OCI-LY7 (cell line): ENCODE results near the gene DDA1. TPM values are rescaled to one million over a fixed set of nuclear protein-coding genes. Genes with fewer than 3 reads are reported as not detected.

ENCODE experiments used
- BruUV-seq: library from RNA; stranded (reverse); fragments of 400-500 nt; replicated peaks from 2 replicates; lab custom pipeline; 2021; lab: Mats Ljungman, UMichigan
- CTCF ChIA-PET: fragments of 300-600 bp; sonication (Branson Sonifier 250); formaldehyde crosslinking; loops from one replicate; lab custom pipeline; 2022; ENCODE audit warnings: antibody characterized with exemption; ENCODE audit not compliant: unreplicated experiment; lab: Charles Lee
- POLR2A ChIA-PET: fragments of 300-600 bp; sonication (Branson Sonifier 250); formaldehyde crosslinking; loops from one replicate; lab custom pipeline; 2022; ENCODE audit warnings: antibody characterized with exemption; lab: Charles Lee
- DNase-seq: peaks from one replicate; pipeline ENCODE4 v3.0.0-alpha.2; 2015; ENCODE audit warnings: low spot score
- H2AFZ ChIP-seq: fragments of 200-600 bp; sonication (generic), shearing (Covaris generic); 2 replicates; pipeline ENCODE4 v1.6.1; 2014; ENCODE audit warnings: mild to moderate bottlenecking, antibody characterized with exemption, low read length, moderate library complexity
- H3K27ac ChIP-seq: fragments of 200-600 bp; sonication (generic); 2 replicates; pipeline ENCODE4 v1.5.1; 2014; ENCODE audit warnings: mixed run types, low read depth, mild to moderate bottlenecking, moderate library complexity, low read length, inconsistent platforms; ENCODE audit not compliant: poor library complexity, severe bottlenecking
- H3K36me3 ChIP-seq: fragments of 200-600 bp; sonication (generic); 2 replicates; pipeline ENCODE4 v1.6.1; 2014; ENCODE audit warnings: mild to moderate bottlenecking, antibody characterized with exemption, low read length, moderate library complexity, mixed read lengths; ENCODE audit not compliant: insufficient read depth
- H3K4me1 ChIP-seq: fragments of 200-600 bp; sonication (generic); 2 replicates; pipeline ENCODE4 v1.5.1; 2014; ENCODE audit warnings: mild to moderate bottlenecking, low read length; ENCODE audit not compliant: insufficient read depth, poor library complexity, severe bottlenecking
- H3K4me2 ChIP-seq: fragments of 200-600 bp; sonication (generic); 2 replicates; pipeline ENCODE4 v1.6.1; 2014; ENCODE audit warnings: mild to moderate bottlenecking, low read length
- H3K4me3 ChIP-seq: fragments of 200-600 bp; sonication (generic); 2 replicates; pipeline ENCODE4 v1.5.1; 2014; ENCODE audit warnings: mild to moderate bottlenecking, low read depth, low read length; ENCODE audit not compliant: poor library complexity, severe bottlenecking
- H3K79me2 ChIP-seq: fragments of 200-600 bp; sonication (generic); 2 replicates; pipeline ENCODE4 v1.6.1; 2016; ENCODE audit warnings: low read depth, mild to moderate bottlenecking, low read length, moderate library complexity, mixed read lengths; ENCODE audit not compliant: insufficient read depth
- H3K9me2 ChIP-seq: fragments of 200-600 bp; sonication (generic); 2 replicates; pipeline ENCODE4 v1.6.1; 2016; ENCODE audit warnings: mild to moderate bottlenecking, low read length, mixed read lengths; ENCODE audit not compliant: insufficient read depth
- H3K9me3 ChIP-seq: fragments of 200-600 bp; sonication (generic); 2 replicates; pipeline ENCODE4 v1.6.1; 2014; ENCODE audit warnings: mild to moderate bottlenecking, mixed run types, low read length, mixed read lengths
- H4K20me1 ChIP-seq: fragments of 200-600 bp; sonication (generic); 2 replicates; pipeline ENCODE4 v1.6.1; 2014; ENCODE audit warnings: mild to moderate bottlenecking, antibody characterized with exemption, low read length, moderate library complexity, mixed read lengths; ENCODE audit not compliant: insufficient read depth
- CTCF ChIP-seq: fragments of 200-600 bp; sonication (generic); conservative IDR thresholded peaks from 2 replicates; pipeline ENCODE4 v1.5.1; 2014; ENCODE audit warnings: mild to moderate bottlenecking, antibody characterized with exemption, low read length, moderate library complexity, mixed read lengths
- EZH2phosphoT487 ChIP-seq: fragments of 200-600 bp; sonication (generic); IDR thresholded peaks from 2 replicates; pipeline ENCODE4 v1.6.1; 2018; ENCODE audit warnings: low read depth, borderline replicate concordance, mild to moderate bottlenecking, mixed run types, antibody characterized with exemption, low read length, moderate library complexity, mixed read lengths
- intact Hi-C: fragments of 100-400 bp; cut with micrococcal nuclease; formaldehyde crosslinking; loops from one replicate; pipeline ENCODE4 v1.10.0; 2022; ENCODE audit not compliant: unreplicated experiment
- total RNA-seq, 2 experiments: library from RNA; depleted of rRNA in 1 of 2; stranded (reverse); fragments of >200 nt in 1 of 2; shearing (Covaris generic) in 1 of 2; gene quantifications; 2 replicates each; pipeline ENCODE4 v1.2.3, GENCODE V29; 2014 to 2022

Gene DDA1
- total RNA-seq, 2 experiments from 2014 or later = 36.6 to 48.8 TPM

- H3K4me2 ChIP-seq = no peak overlapping the region
- H3K9me3 ChIP-seq = no peaks in the 10 kb centered on the region
- no TSS peak for BruUV-seq
- ChIA-PET CTCF (interaction anchor here (0.5 kb wide), 1 partner anchor 17 kb away, joined by 4 read pairs; the partner anchor contains the start of gene MRPL34), POLR2A (interaction anchor here (1.4 kb wide), 1 partner anchor 11 kb away, joined by 3 read pairs; no protein-coding TSS in a partner anchor)
- no peaks in the 10 kb centered on the region for H3K79me2 ChIP-seq
- intact Hi-C loops = no loop called here
- H3K4me1 ChIP-seq = peaks cover 9% of the 10 kb centered on the region
- TF ChIP-seq EZH2phosphoT487 (no peak), CTCF (no peak)
- H3K36me3 ChIP-seq = peaks cover 35% of the 10 kb centered on the region
- no peaks in the 10 kb centered on the region for H3K9me2 ChIP-seq
- no peak overlapping the region for H3K4me3 ChIP-seq
- no peak overlapping the region for H3K27ac ChIP-seq
- H2AFZ ChIP-seq = no peak overlapping the region
- H4K20me1 ChIP-seq = no peaks in the 10 kb centered on the region
- DNase-seq = no peak
Observed at GRCh38 chr19:17321655-17322489, 12.5 kb downstream of the DDA1 start.

- Histone ChIP-seq H3K27ac (no peak overlapping the region), H4K20me1 (no peaks in the 10 kb centered on the region), H2AFZ (no peak overlapping the region), H3K79me2 (no peaks in the 10 kb centered on the region), H3K9me2 (no peaks in the 10 kb centered on the region), H3K36me3 (peaks cover 35% of the 10 kb centered on the region), H3K4me1 (peaks cover 9% of the 10 kb centered on the region), H3K4me2 (no peak overlapping the region), H3K4me3 (no peak overlapping the region), H3K9me3 (no peaks in the 10 kb centered on the region)
- ChIA-PET CTCF (no interaction called here), POLR2A (no interaction called here)
- no TSS peak for BruUV-seq
- intact Hi-C loops = no loop called here
- no peak for DNase-seq
- TF ChIP-seq EZH2phosphoT487 (no peak), CTCF (no peak)
Observed at GRCh38 chr19:17322854-17323253, 13.5 kb downstream of the DDA1 start.

- CTCF ChIA-PET = no interaction called here
- Histone ChIP-seq H3K9me3 (no peaks in the 10 kb centered on the region), H4K20me1 (no peaks in the 10 kb centered on the region), H3K4me3 (no peak overlapping the region), H2AFZ (no peak overlapping the region), H3K36me3 (peaks cover 35% of the 10 kb centered on the region), H3K9me2 (no peaks in the 10 kb centered on the region), H3K4me1 (peaks cover 14% of the 10 kb centered on the region), H3K79me2 (no peaks in the 10 kb centered on the region), H3K27ac (no peak overlapping the region), H3K4me2 (no peak overlapping the region)
- TF ChIP-seq CTCF (no peak), EZH2phosphoT487 (no peak)
- intact Hi-C loops = no loop called here
- no TSS peak for BruUV-seq
- POLR2A ChIA-PET = no interaction called here
- DNase-seq = no peak
Observed at GRCh38 chr19:17323300-17323963, 14.1 kb downstream of the DDA1 start.
